ENCODE results near the gene KLF7.
A peak's percentile ranks its signal among the peaks of the same experiment; 100 is the strongest.

Gene KLF7

DNA sequence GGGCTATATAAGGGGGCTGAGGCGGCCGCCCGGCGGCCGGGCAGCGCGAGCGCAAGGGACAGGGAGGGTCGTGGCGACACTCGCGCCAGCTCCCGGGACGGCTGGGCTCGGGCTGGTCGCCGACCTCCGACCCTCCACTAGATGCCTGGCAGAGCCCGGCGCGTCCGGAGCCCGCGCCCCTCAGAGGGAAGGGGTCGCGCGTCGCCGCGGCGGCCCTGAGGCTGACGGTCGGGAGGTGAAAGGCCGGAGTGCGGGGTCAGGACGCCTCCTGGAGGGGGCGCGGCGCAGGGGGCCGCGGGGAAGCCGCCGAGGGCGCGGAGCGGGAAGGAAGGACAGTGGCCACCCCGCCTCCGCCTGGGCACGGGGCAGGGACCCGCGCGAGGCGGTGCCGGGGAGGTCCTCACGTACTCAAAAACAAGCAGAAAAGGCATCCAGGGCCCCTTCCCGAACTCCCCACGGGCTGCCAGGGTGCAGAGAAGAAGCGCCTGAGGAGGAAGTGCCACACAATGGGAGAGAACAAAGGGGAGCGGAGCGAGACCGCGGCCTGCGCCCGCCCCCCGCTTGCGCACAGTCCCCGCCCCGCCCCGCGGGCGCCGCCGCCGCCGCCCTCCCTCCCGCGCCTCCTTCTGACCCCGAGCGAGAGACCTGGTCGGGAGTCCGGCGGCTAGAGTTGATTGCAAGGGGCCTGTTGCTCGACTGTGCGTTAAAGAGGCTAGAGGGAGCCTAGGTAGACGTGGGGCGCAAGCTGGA is 776 bp upstream of the KLF7 start:
- peak; percentile 62 for DNase-seq

DNA sequence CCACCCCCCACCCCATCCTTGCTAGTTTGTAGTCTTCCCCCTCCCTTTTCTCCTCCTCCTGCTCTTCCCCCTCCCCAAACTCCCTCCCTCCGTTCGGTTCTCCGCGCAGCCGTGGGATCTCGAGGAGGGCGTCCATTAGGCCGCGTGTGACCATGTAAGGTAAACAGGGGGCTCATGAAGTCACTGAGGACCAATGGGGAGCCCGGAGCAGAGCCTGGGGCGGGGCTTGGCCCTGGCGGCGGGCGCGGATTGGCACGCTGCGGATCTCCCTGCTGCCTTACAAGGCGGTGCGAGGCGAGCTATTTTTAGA is 246 bp upstream of the KLF7 start:
- DNase-seq: peak; percentile 96

DNA sequence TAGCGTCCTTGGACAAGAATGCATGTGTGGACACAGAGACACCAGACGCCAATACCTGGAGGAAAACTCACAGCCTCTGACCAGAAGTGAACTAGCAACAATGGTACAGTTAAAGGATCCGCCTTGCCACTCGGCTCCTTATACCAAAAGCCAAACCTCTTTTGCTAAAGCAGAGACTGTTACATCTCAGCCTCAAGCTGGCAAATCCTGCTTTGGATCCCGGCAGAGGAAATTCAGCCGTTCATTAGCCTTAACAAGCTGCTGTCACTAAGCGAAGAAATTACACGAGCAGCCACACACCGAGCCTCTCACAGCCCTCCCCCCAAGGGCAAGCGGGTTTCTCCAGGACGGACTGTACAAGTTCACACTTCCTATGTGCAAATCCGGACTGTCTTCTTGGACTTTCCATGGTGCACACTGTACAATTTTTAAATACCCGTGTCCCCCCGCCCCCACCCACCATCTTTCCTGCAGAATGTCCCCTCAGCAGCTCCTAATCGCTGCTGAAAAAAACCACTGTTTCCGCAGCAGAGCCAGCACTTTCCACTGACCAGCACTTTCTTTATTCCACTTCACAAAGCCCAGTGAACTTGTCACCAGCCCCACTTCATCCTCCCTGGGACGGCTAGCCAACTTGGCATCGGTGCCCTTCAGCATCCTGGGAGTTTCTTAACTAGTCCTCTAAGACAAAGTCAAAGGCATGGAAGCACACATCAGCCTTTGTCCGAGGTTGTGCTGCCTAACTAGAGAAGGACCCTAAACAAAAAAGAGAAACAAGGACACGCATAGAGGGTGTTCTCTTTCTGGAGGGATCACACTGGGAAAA is 1.5 kb downstream of the KLF7 start:
- DNase-seq: no peak

DNA sequence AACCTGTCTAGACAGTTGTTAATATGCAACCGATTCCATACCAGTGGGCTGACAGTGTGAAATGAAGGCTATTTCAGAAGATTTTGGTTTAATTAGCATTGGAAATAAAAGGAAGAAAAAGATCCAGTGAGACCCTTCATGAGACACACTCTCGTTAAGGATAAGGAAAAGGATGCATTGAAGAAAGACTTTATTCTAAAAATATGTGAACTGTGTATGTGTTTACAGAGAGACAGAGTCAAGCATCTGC is 2.1 kb downstream of the KLF7 start:
- DNase-seq: no peak

DNA sequence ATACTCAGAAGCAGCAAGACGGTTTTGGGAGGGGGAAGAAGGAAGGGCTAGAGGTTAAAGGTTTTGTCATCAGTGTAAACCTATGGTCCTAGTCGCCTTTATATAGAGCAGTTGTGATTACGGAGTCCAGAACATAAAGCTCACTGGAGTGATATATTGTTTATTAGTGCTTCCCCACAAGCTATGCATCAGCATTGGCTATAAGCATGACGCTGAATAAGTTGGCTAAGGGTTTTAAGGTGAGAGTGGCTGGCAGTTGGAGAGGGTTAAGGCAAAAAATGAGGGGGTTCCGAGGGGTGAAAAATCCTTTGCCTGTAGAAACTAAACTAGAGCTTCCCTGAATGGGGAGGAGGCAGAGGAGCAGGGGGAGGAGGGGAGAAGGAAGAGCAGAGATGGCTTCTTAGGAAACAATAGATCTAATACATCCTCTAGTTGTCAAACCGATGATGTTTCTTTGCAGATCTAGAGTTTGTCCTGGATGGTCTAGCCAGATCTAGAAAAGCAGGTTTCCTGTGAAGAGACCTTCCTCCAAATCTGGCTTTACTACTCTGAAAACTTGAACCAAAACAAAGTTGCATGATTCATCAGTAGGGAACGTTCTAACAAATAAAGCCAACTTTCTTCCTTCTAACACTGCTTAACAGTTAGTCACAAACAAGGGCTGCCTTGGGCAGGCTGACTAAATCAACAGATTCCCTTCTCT is 2.5 kb downstream of the KLF7 start:
- DNase-seq: no peak

DNA sequence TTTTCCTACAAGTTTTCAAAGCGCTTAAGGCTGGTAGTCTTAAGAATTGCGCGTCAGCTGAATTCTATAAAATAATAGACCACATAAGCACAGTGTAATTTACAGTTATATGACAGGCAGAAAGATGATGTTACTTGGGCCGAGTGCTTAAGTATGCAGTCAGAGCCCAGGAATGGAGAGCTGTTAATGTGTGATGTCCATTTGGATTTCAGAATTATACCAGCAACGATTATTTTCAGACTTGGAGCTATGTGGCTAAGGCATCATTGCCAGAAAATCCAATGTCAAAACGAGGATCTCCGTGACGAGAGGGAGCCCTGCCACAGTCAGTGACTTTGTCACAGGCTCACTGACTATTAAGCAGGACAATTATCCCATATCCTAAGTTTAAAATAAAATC is 3.4 kb downstream of the KLF7 start:
- no peak for DNase-seq

DNA sequence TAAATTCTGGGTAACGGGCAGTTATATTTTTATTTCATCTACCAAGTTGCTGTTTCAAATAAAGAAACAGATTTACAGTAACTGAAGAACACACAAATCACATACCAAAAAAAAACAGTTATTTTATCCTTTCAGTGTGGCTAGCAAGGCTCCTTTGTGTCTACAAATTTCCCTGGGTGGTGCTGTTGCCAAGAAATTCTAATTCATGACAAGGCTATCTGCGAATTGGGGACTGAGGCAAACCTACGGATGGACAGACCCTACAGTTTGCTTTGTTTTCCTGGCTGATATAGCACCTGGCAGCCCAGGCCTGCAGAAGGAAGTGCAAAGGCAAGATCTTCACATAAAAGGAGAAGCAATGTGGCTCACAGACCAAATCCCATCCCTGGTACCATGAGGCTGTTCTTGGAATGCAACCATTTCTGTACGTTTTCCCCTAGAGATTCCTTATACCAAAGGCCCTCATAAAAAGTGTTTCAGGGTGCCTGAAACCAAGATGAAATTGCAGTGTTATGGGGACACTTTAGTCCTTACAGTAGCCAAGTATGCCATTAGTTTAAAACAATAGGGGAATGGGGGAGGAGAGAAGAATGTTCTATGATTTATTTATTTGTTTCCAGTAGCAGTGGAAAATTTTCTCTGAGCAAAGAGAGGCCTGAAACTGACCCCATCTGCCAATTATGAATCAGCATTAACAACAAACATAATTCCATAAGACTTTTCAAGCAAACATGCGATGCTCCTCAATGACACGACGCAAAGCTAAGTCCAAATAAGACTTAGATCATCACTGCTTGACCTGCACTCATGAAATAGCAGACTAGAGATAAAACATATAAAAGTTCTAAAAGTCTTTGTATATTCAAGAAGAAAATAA is 4.3 kb downstream of the KLF7 start:
- DNase-seq: no peak

DNA sequence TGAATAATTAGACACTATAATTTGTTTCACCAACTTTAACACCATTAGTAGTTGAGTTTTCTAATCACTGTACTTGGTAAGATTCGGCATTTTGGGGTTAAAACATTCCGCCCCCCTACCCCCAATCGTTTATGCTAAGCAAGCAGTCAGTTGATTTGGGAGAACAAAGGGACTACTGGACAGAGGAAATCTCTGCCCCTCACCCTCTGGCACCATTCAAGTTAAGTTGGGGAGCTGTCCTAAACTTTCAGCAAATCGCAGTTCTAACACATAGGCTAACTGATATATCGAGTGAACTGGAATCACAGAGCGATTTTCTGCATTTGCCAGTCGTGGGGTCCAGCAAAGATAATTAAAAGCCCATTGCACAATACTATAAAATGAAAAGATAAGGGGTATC is 5.6 kb downstream of the KLF7 start:
- no peak for DNase-seq

DNA sequence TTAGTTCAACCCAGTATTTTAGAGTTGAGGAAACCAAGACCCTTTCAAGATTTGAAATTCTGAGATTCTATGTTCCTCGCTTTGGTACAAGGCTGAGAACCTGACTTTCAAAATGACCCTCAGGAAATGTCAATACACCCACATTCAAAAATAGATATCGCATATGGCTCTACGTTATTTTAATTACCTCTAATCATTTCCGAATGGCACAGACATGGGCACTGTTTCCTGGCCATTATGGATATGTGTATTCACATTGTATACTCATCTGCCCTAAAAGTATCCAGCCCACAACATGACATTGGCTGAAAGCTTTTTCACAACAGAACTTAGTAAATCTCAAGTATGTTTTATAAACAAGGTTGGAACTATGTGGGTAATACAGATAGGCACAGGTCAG is 6.7 kb downstream of the KLF7 start:
- DNase-seq: no peak

DNA sequence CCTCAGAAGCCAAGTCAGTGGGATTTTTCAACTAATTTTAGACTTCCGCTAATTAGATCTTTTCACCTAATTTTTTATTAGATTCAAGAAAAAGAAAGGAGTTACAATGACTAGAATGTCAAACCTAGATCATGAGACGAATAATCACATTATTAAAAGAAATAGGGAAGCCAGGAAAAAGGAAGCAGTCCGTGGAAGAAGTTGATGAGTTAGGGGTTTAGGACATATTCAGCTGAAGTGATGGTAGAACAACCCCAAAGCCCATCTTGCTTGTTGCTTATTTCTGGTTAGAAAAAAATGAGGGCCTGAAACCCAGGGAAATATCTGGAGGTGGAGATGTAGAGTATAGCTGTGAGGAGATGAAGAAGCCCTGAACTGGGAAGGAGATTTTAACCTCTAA is 8.0 kb downstream of the KLF7 start:
- no peak for DNase-seq

DNA sequence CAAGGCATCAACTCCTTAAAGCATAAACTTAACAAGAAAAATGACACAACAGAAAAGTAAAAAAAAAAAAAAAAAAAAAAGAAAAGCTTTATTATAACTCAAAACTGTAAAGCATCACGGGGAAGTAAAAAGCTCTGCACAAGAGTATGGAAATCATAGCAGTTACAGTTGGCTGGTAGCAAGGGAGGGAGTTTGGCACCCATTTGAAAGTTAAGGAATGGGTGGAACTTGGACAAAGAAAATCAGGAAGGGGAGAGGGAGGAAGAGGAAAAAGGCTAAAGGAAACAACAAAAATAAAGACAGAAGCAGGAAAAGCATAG is 8.6 kb downstream of the KLF7 start:
- no peak for DNase-seq

DNA sequence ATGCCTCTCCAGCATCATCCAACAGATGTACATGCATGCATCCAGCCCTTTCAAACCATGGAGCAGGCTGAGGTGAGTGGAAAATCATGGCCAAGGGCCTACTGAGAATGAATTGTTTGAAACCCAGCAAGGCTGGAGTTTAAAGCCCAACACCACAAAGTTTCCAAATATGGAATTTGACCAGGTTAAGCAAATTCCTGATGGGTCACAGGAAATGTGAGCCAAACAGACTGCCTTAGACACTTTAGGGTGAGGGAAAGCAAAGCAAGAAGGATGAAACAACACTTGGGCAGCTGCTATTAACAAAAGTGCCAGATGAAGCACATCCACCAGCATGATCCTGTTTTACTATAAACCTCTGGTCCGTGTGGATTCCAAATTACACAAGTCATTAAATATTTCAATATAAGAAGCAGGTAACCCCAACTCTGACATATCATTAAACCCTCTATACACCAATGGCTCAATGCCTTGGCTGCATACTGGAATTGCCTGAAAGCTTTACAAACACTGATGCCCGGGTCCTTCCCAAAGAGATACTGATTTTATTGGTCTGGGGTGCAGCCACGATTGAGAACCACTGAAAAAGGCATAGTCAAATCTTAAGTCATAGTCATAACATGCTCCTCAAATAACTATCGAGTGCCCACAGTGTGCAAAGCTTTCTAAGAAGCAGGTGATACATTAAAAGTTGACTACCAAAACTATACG is 9.1 kb downstream of the KLF7 start:
- no peak for DNase-seq

DNA sequence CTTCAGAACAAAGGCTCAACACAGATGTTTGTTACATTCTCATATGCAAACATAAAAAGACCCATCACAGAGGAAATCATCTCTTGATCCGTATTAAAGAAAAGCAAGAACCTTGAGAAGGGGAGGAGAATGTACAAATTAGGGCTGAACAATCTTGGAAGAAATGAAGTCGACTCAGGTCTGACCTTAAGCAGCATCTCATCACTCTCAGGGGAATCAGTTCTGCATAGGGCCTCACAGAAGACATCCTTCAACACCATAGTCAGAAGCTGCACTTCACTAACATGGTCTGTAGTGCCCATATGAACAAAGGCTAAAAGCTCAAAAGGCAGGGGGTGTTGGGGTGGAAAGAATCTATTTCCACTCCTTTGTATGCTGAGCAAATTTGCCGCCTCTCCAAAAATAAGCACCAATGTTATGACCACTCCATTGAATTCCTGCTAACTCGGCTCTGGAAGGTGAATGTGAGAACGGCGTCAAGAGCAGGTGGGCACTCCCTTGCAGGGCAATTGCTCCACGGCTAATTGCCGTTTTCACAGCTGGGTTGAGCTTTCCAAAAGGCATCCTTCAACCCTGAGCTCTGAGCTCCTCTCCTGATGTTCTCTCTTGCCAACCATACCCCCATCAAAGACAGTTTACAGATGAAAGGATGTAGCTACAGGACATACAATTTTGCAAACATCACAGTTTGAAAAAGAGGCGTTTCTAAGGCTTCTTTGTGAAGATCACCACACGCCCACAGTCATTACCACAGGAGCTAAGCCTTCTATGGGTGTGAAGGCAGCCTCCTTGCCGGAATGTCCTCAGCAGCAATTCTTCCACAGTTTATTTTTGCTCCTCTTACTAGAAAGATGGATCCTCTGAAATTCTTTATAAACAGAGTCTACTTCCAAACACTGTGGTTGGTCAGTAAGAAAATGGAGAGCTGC is 10.0 kb downstream of the KLF7 start:
- no peak for DNase-seq

DNA sequence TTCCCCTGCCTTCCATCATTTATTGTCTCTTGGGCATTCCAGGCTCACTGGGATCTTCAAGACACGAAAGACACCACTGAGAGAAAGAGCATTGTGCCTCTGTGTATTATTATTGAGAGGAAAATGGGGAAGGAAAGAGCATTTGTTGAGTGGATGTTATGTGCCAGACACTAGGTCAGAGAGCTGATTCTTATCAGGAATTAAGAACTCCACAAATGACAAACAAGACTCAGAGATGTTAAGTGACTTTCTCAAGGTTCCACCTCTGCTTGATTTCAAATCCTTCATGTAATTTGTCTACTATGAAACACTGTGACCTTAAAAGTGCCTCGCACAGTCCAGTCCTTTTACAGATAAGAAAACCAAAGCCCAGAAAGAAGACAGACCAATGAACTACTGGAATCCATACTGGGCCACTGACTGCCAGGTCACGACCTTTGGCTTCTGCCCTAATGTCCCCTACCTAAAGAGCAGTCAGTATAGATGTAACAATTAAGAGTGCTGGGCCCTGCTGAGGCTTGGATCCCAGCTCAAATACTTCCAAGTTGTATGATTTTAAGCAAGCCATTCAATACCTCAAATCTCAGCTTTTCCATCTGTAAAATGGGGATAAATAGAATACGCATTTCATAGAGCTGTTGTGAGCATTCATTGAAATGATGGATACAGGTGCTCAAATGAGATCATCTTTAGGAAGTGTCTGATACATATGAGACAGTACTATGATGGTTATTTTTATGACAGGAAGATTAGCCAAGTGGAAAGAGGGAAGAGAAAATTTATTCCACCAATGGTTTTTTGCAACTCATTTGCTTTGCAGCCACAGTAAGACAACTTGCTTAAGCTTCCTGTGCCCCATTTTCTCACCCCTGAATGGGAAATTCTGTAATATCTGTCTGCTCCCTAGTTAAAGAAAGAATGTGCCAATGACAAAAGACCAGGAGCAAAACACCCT is 10.9 kb downstream of the KLF7 start:
- no peak for DNase-seq

DNA sequence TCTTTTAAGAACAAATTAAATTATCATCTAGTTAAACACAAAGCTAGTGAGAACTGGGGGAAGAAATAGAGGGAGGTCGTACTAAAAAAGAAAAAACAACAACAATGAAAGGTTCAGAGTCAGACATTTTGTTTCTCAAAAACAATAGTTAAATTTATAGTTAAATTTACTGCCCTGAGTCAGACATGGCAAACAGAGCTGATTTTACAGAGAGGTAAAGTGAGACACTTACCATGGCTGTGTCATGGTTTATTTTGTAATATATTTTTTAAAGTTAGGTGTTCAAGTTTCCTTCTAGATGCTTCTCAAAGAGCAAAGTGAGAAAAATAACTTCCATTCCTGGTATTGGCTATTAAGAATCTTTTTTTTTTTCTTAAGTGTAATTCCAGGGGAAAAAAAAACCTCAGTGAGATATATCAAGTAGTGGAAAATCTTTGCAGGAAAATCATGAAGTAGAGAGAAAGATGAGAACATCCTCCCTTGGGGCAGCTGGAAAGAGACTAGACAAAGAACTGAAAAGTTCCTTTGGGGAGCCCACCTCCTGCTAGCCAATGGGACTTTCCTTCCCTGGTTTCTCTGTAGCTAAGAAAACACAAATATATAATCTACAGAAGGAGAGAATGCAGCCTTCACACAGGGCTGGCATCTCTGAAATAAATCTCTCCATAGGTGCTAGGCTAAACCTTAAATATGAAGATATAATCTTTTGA is 12.3 kb downstream of the KLF7 start:
- DNase-seq: no peak

DNA sequence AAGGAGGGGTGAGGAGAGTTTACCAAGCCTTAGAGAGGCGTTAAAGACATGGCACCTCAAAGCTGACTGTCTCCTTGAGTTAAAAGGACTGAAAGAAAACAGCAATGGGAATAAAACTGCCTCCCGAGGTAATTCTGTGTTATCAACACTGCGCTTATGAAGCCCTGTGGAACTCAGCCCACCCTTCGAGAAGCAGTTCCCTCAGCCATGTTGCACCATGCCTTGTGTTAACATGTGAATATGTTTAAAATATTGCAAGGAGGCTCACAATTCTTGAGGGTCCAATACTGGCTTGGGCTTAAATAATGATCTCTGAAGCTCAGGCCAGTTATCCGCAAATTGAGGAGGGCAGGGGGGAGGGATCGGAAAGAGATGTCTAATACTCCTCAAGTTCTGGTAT is 14.7 kb downstream of the KLF7 start:
- no peak for DNase-seq

DNA sequence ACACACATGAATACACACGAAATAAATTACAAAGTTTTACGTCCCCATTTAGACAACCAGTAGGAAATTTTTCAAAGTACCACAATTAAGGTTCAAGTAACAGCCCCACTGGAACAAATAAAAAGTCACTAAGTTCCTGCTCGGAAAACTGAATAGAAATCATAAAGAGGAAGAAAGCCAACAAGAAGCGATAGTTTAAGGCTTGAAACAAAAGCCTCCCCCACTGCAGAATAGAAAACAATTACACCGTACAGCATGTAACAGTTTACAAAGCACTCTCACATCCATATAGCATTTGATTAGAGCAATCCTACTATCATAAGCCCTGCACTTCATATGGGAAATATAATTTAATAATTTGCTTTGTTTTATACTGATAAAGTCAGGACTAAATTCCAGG is 15.5 kb downstream of the KLF7 start:
- no peak for DNase-seq

DNA sequence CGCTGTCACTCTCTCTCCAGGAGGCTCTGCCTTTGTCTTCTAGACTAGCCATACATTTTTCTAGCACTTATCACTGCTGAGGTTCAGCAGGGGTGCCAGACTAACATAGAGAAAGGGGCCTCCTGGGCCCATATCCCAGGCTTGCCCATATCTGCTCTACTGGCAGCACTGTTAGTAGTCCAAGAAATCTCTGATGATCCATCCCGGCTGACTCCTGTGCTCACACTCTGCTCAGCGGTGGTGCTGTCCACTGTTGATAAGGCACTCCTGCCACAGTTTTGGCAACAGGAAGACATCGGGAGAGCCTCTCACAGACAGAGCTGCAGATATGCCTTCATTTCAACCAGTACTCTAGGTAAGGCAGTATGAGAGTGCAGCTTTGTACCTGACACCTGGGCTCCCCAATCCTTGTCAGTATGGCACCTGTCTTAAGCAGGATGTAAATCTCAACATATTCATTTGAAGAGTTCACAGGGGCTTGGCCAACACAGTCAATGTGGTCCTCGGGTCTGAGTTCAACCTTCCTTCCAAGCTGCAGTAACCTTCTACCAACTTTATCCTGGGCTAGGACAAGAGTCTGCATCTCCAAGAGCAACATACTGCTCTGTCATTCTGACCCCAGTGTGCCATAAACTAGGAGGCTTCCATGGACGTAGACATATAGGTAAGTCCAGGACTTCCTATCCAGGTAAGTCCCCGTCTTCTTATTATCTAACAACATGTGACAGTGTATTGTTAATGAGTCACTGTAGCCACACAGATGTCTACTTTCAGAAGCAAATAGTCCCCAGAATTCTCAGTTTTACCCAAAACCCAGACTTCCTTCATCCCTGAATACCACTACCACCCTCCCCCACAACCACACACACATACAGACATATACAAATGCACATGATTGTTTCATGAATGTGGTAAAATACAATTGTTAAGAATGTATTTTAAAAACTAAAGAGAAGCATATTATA is 16.2 kb downstream of the KLF7 start:
- no peak for DNase-seq

DNA sequence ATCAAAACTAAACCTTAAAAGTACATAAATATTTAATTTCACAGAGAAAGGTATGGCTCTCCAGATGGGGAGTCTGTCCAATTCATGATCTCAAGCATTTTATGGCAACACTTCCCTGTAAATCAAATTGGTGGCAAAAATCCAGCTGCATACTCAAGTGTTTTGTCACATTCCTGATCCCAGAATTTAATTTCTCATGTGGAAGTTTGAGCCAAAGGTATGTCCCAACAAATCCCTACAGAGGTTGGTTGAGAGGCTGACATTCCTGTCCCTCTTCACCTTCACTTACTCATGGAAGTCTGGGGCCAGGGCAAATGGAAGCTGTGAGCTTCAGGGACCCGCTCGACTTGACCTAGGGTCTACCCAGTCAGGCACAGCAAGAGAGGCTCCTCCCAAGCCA is 17.7 kb downstream of the KLF7 start:
- no peak for DNase-seq

Data from NCI-H510A (cell line).